ENCODE data around the gene FGD6.

The FGD6 gene

GRCh38 chr12:95055057-95055456, 162.2 kb downstream of the FGD6 start:
- intact Hi-C loops (cut with DNase I): no loop called here

DNA sequence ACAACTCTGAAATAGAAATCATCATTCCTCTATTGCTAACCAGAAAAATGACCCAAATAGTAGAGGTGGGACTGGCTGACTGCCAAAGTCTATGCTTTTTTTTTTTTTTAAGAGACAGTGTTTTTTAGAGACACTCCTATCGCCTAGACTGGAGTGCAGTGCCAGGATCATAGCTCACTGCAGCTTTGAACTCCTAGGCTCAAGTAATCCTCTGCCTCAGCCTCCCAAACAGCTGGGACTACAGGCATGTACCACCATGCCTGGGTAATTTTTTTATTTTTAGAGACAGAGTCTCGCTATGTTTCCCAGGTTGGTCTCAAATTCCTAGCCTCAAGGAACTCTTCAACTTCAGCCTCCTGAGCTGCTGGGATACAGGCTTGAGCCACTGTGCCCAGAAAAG, 163.1 kb downstream of the FGD6 start:
- no peak for DNase-seq
- intact Hi-C loops (cut with DNase I): no loop called here

More at GRCh38 chr12:95055057-95055456, 162.2 kb downstream of the FGD6 start:
- DNase-seq: no peak

GRCh38 chr12:95051241-95051640, 166.0 kb downstream of the FGD6 start:
- intact Hi-C loops (cut with DNase I): no loop called here
- DNase-seq: no peak

- intact Hi-C loops (cut with DNase I): no loop called here
- DNase-seq: no peak
Observed at GRCh38 chr12:95037906-95038305, 179.4 kb downstream of the FGD6 start.

DNA sequence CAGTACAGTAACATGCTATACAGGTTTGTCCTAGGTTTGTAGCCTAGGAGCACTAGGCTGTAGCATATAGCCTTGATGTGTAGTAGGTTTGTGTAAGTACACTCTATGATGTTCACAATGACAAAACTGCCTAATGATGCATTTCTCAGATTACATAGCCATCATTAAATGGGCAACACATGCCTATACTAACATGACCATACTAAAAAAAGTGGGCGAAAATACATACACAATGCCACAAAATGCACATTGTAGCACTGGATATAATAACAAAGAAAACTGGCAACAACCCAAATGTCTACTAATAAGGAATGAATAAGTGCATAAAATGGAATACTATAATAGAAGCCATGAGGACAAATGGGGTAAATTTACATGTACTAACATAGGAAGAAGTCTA, 182.5 kb downstream of the FGD6 start:
- intact Hi-C loops (cut with DNase I): no loop called here
- no peak for DNase-seq
